K562 (cell line): ENCODE data around the gene EFEMP2. TPM values are rescaled to one million over a fixed set of nuclear protein-coding genes. Genes with fewer than 3 reads are reported as not detected.

Experiments
- ATF3 ChIP-seq, 2 experiments: fragments of 450-650 bp in 1 of 2; sonication (generic) in 1 of 2; formaldehyde crosslinking in 1 of 2; IDR thresholded peaks in 1 of 2; conservative IDR thresholded peaks in 1 of 2; 2 replicates each; pipeline versions ENCODE4 v1.6.1 to v1.8.1; 2016 to 2023; ENCODE audit warnings: mild to moderate bottlenecking in 2 of 2, moderate library complexity in 2 of 2, inconsistent platforms in 1 of 2, missing genetic modification reagents in 1 of 2
- BMI1 ChIP-seq: fragments of 150-350 bp; IDR thresholded peaks from 2 replicates; pipeline ENCODE4 v1.6.1; 2014; ENCODE audit warnings: low read length
- CAMTA2 ChIP-seq: fragments of 250-450 bp; sonication (Bioruptor Pico); conservative IDR thresholded peaks from 2 replicates; pipeline ENCODE4 v1.5.1; 2022
- CTBP1 ChIP-seq: fragments of 450-650 bp; IDR thresholded peaks from 2 replicates; pipeline ENCODE4 v1.6.1; 2016; ENCODE audit warnings: borderline replicate concordance
- HMGN3 ChIP-seq: IDR thresholded peaks from 2 replicates; pipeline ENCODE4 v1.6.1; 2011; ENCODE audit warnings: borderline replicate concordance, low read depth, mild to moderate bottlenecking, mixed read lengths, low read length; ENCODE audit not compliant: insufficient read length; ENCODE audit errors: extremely low read depth
- ILF3 ChIP-seq: fragments of 450-650 bp; IDR thresholded peaks from 2 replicates; pipeline ENCODE4 v1.6.1; 2018; ENCODE audit warnings: antibody characterized with exemption, mild to moderate bottlenecking, moderate library complexity, borderline replicate concordance
- KDM4B ChIP-seq, 2 experiments: fragments of 450-650 bp in 1 of 2; sonication (generic) in 1 of 2; IDR thresholded peaks; 2 replicates each; pipeline ENCODE4 v1.6.1; 2016 to 2017; ENCODE audit warnings: borderline replicate concordance in 2 of 2, antibody characterized with exemption in 1 of 2, low read depth in 1 of 2, mild to moderate bottlenecking in 1 of 2
- MBD2 ChIP-seq: sonication (generic); IDR thresholded peaks from 2 replicates; pipeline ENCODE4 v1.6.1; 2016; ENCODE audit warnings: low read depth, borderline replicate concordance
- NCOA1 ChIP-seq: fragments of 450-650 bp; IDR thresholded peaks from 2 replicates; pipeline ENCODE4 v1.6.1; 2016; ENCODE audit warnings: low read depth
- PTBP1 ChIP-seq: fragments of 200-400 bp; formaldehyde crosslinking; IDR thresholded peaks from 2 replicates; pipeline ENCODE4 v1.6.1; 2017; ENCODE audit warnings: low read depth, low read length
- PTTG1 ChIP-seq: fragments of 450-650 bp; IDR thresholded peaks from 2 replicates; pipeline ENCODE4 v1.6.1; 2016; ENCODE audit warnings: low read depth, mild to moderate bottlenecking, missing genetic modification characterization, missing compliant biosample characterization
- RBFOX2 ChIP-seq: fragments of 200-400 bp; formaldehyde crosslinking; IDR thresholded peaks from 2 replicates; pipeline ENCODE4 v1.6.1; 2017; ENCODE audit warnings: low read depth, mild to moderate bottlenecking, low read length, moderate library complexity
- TBL1XR1 ChIP-seq, 2 experiments: IDR thresholded peaks; 2 replicates each; pipeline ENCODE4 v1.6.1; 2012; ENCODE audit warnings: improper control_type of control experiment in 2 of 2, low read length in 2 of 2, mild to moderate bottlenecking in 1 of 2
- TEAD4 ChIP-seq, 2 experiments: sonication (generic) in 1 of 2; formaldehyde crosslinking in 1 of 2; IDR thresholded peaks; 2 replicates each; pipeline versions ENCODE4 v1.6.1 to v1.8.0; 2012 to 2022; ENCODE audit warnings: borderline replicate concordance in 1 of 2, inconsistent platforms in 1 of 2, low read length in 1 of 2, mild to moderate bottlenecking in 1 of 2, missing genetic modification reagents in 1 of 2
- THRAP3 ChIP-seq: fragments of 450-650 bp; IDR thresholded peaks from 2 replicates; pipeline ENCODE4 v1.6.1; 2016; ENCODE audit warnings: mild to moderate bottlenecking, inconsistent platforms, borderline replicate concordance
- VEZF1 ChIP-seq: fragments of 200-800 bp; sonication (Bioruptor generic); IDR thresholded peaks from 2 replicates; pipeline ENCODE4 v1.6.1; 2017; ENCODE audit warnings: missing genetic modification characterization, missing compliant biosample characterization
- ZNF609 ChIP-seq: sonication (generic); formaldehyde crosslinking; IDR thresholded peaks from 2 replicates; pipeline ENCODE4 v1.8.1; 2023; ENCODE audit warnings: missing genetic modification reagents, mild to moderate bottlenecking, borderline replicate concordance
- ZSCAN29 ChIP-seq: fragments of 450-650 bp; IDR thresholded peaks from 2 replicates; pipeline ENCODE4 v1.6.1; 2017
- ZSCAN32 ChIP-seq: fragments of 450-650 bp; formaldehyde crosslinking; IDR thresholded peaks from 2 replicates; pipeline ENCODE4 v1.4.0; 2020; ENCODE audit warnings: mild to moderate bottlenecking, moderate library complexity
- polyA plus RNA-seq, 8 experiments: library from polyadenylated mRNA; depleted of rRNA in 4 of 8; stranded (reverse) in 5 of 8; unstranded in 3 of 8; fragments of >200 nt; fragmentation: Nextera tagmentation in 2 of 8; fragmentation: Illumina TruSeq in 1 of 8; extraction: Ambion mirVana in 2 of 8; extraction: Trizol in 1 of 8; gene quantifications; 2 replicates each; pipeline versions ENCODE4 v1.2.1 to v1.2.3, GENCODE V29; 2011 to 2014; ENCODE audit warnings: inconsistent platforms in 1 of 8, missing spikeins in 1 of 8
- total RNA-seq, 7 experiments: library from RNA; depleted of rRNA in 6 of 7; stranded (reverse); fragments of >200 nt in 6 of 7; fragmentation: Illumina TruSeq in 2 of 7; extraction: Trizol in 2 of 7; gene quantifications; 2 replicates each; pipeline versions ENCODE4 v1.2.1 to v1.2.3, GENCODE V29; 2011 to 2021; ENCODE audit warnings: low replicate concordance in 1 of 7

EFEMP2 gene
- total and polyA plus RNA-seq, 9 of the 15 experiments (the other 6 are each of a cell fraction or from before 2014, with no cell fraction given) = 0.07 to 2.9 (median 0.69) TPM; not detected in 1

GRCh38 chr11:65891219-65892136 is 18.9 kb upstream of the EFEMP2 start (continued):
- TF ChIP-seq CAMTA2 (CRISPR knock-in tag) (0 out of 2 replicates have a peak, but pooled peaks have one; percentile 57), PTBP1 (no peak; the same call in none of the 2 replicates), ATF3 (IDR thresholded peaks at IDR 0.05) (no peak), ATF3 (CRISPR knock-in tag; conservative IDR thresholded peaks at IDR 0.05) (peak; percentile 9; the same call in 1 of the 2 replicates), TEAD4 (IDR thresholded peaks at IDR 0.05; ENCODE audit: low read length) (peak; percentile 45), TEAD4 (CRISPR knock-in tag; IDR thresholded peaks at IDR 0.05; ENCODE audit: borderline replicate concordance) (no peak), NCOA1 (0 out of 2 replicates have a peak, but pooled peaks have one; percentile 17), VEZF1 (peak; percentile 73), ZSCAN32 (0 out of 2 replicates have a peak, but pooled peaks have one; percentile 39), PTTG1 (tag) (no peak), HMGN3 (peak; percentile 80), MBD2 (peak; percentile 52), RBFOX2 (peak; percentile 72), ZNF609 (CRISPR knock-in tag) (no peak), TBL1XR1 (IDR thresholded peaks at IDR 0.05; ENCODE audit: low read length in 2 of 2) (no peak), BMI1 (no peak), ZSCAN29 (0 out of 2 replicates have a peak, but pooled peaks have one; percentile 10), ILF3 (peak; percentile 12; the same call in 1 of the 2 replicates), CTBP1 (peak; percentile 54; the same call in 1 of the 2 replicates), THRAP3 (peak; percentile 82; the same call in 1 of the 2 replicates), KDM4B (IDR thresholded peaks at IDR 0.05; ENCODE audit: borderline replicate concordance in 2 of 2, low read depth in 1 of 2) (no peak)
